Measurements from ENCODE around the gene PPP4R2.

DNA sequence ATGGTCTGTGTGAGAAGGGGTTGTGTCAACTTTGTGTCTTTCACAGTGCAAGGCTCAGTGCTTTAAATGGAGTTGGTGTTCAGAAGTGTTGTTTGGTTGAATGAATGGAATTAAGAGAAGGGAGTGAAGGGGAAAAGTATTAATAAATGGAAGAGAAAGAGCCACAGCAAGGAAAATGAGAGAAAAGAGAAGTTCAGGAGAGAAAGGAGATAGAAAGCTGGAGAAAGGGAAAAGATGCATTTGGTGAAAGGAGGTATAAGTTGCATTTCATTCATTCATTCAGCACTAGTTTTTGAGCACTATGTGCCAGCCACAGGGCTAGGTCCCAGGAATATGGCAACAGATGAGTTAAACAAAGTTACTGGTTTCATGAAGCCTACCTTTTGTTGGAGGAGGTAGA, 34.3 kb upstream of the PPP4R2 start:
- TF ChIP-seq, protein P1, sequence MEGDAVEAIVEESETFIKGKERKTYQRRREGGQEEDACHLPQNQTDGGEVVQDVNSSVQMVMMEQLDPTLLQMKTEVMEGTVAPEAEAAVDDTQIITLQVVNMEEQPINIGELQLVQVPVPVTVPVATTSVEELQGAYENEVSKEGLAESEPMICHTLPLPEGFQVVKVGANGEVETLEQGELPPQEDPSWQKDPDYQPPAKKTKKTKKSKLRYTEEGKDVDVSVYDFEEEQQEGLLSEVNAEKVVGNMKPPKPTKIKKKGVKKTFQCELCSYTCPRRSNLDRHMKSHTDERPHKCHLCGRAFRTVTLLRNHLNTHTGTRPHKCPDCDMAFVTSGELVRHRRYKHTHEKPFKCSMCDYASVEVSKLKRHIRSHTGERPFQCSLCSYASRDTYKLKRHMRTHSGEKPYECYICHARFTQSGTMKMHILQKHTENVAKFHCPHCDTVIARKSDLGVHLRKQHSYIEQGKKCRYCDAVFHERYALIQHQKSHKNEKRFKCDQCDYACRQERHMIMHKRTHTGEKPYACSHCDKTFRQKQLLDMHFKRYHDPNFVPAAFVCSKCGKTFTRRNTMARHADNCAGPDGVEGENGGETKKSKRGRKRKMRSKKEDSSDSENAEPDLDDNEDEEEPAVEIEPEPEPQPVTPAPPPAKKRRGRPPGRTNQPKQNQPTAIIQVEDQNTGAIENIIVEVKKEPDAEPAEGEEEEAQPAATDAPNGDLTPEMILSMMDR (IDR thresholded peaks at IDR 0.05 in 8 of 11, conservative IDR thresholded peaks at IDR 0.05 in 3 of 11): no peak
- no peak for TF ChIP-seq POLR2A (IDR thresholded peaks at IDR 0.05)
- no peak for TF ChIP-seq POLR2AphosphoS5 (IDR thresholded peaks at IDR 0.05)
